BE2C (cell line): ENCODE results near the gene LRRTM1.

Experiments
- DNase-seq: peaks from one replicate; pipeline ENCODE4 v3.0.0-alpha.2; 2020
- H3K27me3 ChIP-seq: fragments of 250-450 bp; sonication (Bioruptor Pico); 2 replicates; pipeline ENCODE4 v1.5.1; 2020; ENCODE audit warnings: mild to moderate bottlenecking
- H3K36me3 ChIP-seq: fragments of 250-450 bp; sonication (Bioruptor Pico); 2 replicates; pipeline ENCODE4 v1.5.1; 2020; ENCODE audit warnings: mild to moderate bottlenecking
- H3K4me1 ChIP-seq: fragments of 250-450 bp; sonication (Bioruptor Pico); 2 replicates; pipeline ENCODE4 v1.5.1; 2020
- H3K4me3 ChIP-seq: 2 replicates; pipeline ENCODE4 v1.5.1; 2011; ENCODE audit warnings: low read depth, low read length
- H3K9me3 ChIP-seq: fragments of 250-450 bp; sonication (Bioruptor Pico); 2 replicates; pipeline ENCODE4 v1.5.1; 2020
- CTCF ChIP-seq: IDR thresholded peaks from 2 replicates; pipeline ENCODE4 v1.5.1; 2012; ENCODE audit warnings: mild to moderate bottlenecking, low read depth, low read length

Gene LRRTM1

GRCh38 chr2:80300954-80301353 lies 3.6 kb downstream of the LRRTM1 start:
- Histone ChIP-seq H3K27me3 (no peaks in the 10 kb centered on the region), H3K4me1 (no peaks in the 10 kb centered on the region), H3K9me3 (no peaks in the 10 kb centered on the region), H3K36me3 (no peaks in the 10 kb centered on the region), H3K4me3 (peak overlapping the region; percentile 73)
- TF ChIP-seq CTCF: no peak
- no peak for DNase-seq

DNA sequence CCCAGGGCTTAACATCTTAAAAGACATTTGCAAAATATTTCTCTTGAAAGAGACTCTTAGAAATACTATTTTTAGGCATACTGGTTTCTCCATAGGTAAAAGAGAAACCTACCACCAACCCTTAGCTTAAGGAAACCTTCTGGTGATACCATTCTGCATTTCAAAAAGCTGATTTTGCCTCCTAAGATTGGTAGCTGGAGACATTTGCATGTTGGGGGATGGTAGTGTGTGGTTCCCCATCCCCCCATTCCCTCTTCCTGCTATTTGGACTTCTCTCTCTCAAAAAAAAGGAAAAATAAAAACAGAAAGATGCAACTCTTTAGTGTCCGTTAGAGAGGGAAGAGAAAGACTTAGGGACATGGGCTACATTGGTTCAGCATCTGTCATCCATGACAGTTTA lies 4.2 kb downstream of the LRRTM1 start:
- Histone ChIP-seq H3K36me3 (no peaks in the 10 kb centered on the region), H3K4me1 (no peaks in the 10 kb centered on the region), H3K4me3 (peak overlapping the region; percentile 73), H3K9me3 (no peaks in the 10 kb centered on the region), H3K27me3 (no peaks in the 10 kb centered on the region)
- no peak for DNase-seq
- TF ChIP-seq CTCF: no peak

DNA sequence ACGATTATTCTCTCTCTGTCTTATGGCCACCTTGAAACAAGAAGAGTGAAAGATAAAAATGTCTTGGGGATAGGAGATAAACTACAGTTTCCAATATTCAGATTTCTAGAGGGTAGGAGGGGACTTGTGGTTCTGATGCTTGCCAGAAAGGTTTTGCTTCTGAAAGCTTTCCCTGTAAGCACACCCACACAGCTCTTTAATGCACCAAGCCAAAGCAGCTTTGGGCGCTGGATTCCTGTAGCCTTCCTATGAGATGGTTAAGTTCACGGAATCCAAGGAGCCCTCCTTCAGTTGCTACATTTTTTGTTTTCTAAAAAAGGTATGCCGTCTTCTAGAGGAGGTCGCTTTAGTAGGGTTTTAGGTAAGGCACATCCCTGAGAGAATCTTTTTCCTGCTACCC lies 4.9 kb downstream of the LRRTM1 start:
- H3K4me1 ChIP-seq: no peaks in the 10 kb centered on the region
- H3K9me3 ChIP-seq: no peaks in the 10 kb centered on the region
- H3K27me3 ChIP-seq: no peaks in the 10 kb centered on the region
- TF ChIP-seq CTCF: no peak
- DNase-seq: no peak
- H3K4me3 ChIP-seq: peak overlapping the region; percentile 73
- no peaks in the 10 kb centered on the region for H3K36me3 ChIP-seq

- H3K9me3 ChIP-seq: no peaks in the 10 kb centered on the region
- TF ChIP-seq CTCF: no peak
- H3K27me3 ChIP-seq: no peaks in the 10 kb centered on the region
- H3K4me3 ChIP-seq: peak overlapping the region; percentile 73
- no peaks in the 10 kb centered on the region for H3K4me1 ChIP-seq
- DNase-seq: no peak
- no peaks in the 10 kb centered on the region for H3K36me3 ChIP-seq
Measured at GRCh38 chr2:80298954-80299353, 5.6 kb downstream of the LRRTM1 start.

- Histone ChIP-seq H3K4me3 (no peak overlapping the region), H3K9me3 (no peaks in the 10 kb centered on the region), H3K36me3 (no peaks in the 10 kb centered on the region), H3K27me3 (no peaks in the 10 kb centered on the region), H3K4me1 (no peaks in the 10 kb centered on the region)
- TF ChIP-seq CTCF: no peak
- no peak for DNase-seq
Measured at GRCh38 chr2:80293039-80293438, 11.5 kb downstream of the LRRTM1 start.

DNA sequence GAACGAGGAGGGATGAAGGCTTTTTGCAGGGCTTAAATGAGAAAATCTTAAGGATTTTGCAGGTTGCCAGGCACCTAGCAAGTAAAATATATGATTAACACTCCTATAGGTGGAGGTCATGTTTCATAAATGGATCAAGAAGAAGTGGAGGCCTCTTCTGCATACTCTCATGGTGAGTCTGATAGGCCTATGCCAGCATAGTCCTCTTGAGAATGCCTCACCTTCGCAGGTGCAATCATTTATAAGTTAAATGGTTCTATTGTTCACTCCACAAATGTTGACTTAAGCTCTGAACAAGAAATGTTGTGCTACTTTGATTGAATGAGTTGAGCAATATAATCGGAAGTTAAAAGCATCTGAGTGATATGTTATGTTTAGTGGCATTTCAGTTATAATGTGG lies 12.1 kb downstream of the LRRTM1 start:
- TF ChIP-seq CTCF: no peak
- DNase-seq: no peak
- no peak overlapping the region for H3K4me3 ChIP-seq
- H3K9me3 ChIP-seq: no peaks in the 10 kb centered on the region
- H3K36me3 ChIP-seq: no peaks in the 10 kb centered on the region
- H3K27me3 ChIP-seq: no peaks in the 10 kb centered on the region
- no peaks in the 10 kb centered on the region for H3K4me1 ChIP-seq
